HuH-7 (cell line): ENCODE results near the gene TNNC1.

Experiments
- DNase-seq: peaks from one replicate; pipeline ENCODE4 v3.0.0; 2011; ENCODE audit warnings: low spot score

Gene TNNC1

DNA sequence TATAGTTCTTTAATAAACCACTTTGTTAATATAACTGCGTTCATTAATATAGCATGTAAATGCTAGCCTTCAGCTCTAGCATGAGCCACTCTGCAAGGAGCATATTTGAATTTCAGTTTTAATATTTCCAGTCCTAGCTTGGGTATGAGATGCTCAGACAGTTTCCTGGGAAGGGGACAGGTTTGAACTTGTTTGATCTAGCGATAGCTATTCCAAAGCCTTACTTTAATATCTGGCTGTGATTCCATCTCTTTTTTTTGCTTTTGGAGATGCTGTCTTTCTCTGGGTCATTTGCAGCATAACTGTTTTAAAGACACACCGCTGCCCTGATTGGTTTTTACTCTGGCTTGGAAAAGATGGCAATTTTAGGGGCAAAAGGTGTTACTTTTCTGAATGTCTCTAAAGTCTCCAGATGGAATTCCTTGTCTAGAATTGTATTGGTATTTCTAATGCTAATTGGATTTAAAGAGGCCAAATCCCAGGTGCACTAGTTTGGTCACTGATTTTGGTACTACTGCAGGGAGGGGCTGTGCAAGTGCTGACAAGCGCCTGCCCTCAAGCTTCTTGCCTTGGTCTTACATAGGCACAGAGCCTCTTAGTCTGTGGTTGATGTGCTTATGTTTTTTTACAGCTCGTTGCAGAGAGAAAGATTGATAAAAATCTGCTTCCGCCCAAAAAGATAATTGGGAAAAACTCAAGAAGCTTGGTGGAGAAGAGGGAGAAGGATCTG is 4.4 kb upstream of the TNNC1 start:
- no peak for DNase-seq

- no peak for DNase-seq
Observed at GRCh38 chr3:52456800-52457183, 3.0 kb upstream of the TNNC1 start.

- no peak for DNase-seq
Observed at GRCh38 chr3:52456169-52456799, 2.4 kb upstream of the TNNC1 start.

GRCh38 chr3:52455283-52456168 is 1.7 kb upstream of the TNNC1 start, which contains the start of gene NISCH:
Gene NISCH (plus strand): TSS chr3:52455604. CDS start chr3:52455642, 38 bp downstream.
- DNase-seq = peak; percentile 64

DNA sequence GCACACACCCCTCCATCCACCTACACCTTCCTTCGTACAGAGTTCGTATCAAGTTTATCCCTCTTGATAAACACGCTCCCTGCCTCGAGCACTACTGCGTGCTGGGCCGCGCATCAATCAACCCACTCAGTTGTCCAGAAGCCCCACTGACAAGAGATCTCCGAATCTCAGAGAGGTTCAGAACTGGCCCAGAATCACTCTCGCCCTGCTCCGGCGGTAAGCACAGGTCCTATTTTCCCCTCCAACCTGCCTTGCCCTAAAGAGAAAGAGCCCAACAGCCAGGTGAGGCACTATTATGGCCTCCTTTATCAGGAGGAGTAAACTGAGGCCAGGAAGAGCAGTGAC is 1.1 kb upstream of the TNNC1 start:
- no peak for DNase-seq

DNA sequence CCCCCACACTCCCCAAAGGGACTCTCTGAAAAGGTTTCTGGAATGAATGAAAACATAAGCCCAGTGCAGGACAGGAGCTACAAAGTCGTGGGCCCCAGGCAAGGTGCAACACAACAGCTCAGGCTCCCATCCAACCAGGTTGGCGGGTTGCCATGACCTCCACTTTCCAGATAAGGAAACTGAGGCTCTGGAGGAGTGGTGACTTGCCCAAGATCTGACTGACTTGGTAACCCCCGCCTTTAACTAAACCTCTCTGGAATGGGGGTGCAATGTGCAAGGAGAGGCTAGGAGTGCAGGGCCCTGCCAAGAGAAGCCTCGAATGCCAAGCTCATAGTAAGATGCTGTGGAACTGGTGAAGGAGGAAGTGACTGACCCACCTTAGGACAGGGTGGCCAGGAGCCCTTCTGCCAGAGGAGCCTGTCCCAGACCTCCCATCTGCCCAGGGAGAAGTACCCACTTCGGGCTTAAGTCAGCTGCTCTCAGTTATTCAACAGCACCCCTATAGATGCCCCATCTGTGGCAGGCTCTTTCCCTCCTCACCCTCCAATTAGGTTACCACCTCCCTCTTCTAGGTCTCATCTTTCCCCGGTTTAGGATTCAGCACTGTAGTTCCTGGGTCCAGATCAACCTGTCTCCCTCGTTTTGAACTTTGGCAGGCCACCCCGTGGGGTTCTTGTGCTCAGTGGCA is 553 bp upstream of the TNNC1 start:
- no peak for DNase-seq

- DNase-seq = no peak
Observed at GRCh38 chr3:52452570-52453221, 1.1 kb downstream of the TNNC1 start.

DNA sequence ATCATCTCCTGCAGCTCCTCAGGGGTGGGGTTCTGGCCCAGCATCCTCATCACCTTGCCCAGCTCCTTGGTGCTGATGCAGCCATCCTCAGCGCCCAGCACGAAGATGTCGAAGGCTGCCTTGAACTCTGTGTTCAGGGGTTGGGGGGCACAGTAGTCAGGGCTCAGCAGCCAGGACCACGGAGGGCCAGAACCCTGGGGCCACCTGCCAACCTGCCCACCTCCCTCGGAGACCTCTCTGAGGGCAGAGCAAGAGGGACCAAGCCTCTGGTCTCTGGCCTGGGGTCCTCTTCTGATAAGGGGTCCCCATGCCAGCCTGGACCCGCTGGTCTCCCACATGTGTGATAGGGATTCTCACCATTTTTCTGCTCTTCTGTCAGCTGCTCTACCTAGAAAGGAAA is 1.7 kb downstream of the TNNC1 start:
- DNase-seq = no peak

DNA sequence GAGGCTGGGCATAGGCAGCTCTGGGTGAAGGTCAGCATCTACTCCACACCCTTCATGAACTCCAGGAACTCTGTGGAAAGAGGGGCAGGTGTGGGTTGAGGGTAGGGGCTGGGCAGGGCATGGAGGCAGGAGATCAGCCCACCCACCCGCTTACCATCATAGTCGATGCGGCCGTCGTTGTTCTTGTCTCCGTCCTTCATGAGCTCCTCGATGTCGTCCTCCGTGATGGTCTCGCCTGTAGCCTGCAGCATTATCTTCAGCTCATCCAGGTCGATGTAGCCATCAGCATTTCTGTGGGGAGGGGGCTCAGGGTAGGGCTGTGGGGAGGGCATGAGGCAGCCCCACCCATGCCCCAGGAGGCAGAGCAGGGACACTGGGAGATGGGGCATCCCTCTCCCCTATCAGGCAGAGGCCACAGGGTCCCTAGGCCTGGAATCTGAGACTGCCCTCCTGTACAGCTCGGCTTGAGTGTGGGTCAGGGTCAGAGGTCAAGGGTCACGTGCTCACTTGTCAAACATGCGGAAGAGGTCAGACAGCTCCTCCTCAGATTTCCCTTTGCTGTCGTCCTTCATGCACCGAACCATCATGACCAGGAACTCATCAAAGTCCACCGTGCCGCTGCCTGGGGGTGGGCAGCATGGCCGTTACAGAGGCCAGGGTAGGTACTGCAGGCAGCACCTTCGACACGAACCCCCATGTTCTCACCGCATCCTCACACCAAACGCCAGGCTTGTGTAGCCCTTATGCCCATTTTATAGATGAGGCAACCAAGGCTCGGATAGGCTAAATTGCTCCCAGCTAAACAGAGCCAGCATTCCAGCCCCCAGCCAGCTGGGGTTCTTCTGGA is 2.4 kb downstream of the TNNC1 start:
- DNase-seq = no peak

DNA sequence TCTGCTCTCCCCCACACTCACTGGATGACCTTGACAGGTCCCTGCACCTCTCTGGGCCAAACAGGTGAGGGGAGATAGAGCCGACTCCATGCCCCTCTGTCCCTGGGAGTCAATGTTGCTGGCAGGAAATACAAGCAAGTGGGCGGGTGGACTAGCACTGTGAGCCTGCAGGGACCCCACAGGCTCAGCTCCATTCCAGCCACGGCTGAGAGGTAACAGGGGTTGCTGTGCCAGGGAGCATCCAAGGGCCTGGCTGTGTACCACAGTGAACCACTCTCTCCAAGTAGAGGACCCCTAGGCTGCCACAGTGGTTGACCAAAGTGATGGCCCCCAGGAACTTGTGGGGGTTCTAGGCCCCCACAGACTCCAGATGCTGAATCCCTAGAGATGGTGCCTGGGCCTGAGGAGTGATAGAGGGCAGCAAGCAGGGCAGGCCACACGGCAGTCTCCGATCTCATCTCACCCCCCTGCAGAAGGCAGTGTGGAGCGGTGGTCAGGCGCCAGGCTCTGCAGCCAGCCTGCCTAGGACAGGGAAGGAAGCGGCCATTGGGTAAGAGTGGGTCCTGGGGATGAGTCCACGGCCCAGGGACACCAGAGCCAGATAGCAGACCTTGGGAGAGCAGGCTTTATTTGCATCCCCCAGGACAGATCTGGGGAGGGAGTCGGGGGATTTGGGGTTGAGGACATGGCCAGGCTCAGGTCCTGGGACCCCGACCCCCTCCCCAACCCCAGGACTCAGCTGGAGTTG is 3.2 kb downstream of the TNNC1 start:
- no peak for DNase-seq

DNA sequence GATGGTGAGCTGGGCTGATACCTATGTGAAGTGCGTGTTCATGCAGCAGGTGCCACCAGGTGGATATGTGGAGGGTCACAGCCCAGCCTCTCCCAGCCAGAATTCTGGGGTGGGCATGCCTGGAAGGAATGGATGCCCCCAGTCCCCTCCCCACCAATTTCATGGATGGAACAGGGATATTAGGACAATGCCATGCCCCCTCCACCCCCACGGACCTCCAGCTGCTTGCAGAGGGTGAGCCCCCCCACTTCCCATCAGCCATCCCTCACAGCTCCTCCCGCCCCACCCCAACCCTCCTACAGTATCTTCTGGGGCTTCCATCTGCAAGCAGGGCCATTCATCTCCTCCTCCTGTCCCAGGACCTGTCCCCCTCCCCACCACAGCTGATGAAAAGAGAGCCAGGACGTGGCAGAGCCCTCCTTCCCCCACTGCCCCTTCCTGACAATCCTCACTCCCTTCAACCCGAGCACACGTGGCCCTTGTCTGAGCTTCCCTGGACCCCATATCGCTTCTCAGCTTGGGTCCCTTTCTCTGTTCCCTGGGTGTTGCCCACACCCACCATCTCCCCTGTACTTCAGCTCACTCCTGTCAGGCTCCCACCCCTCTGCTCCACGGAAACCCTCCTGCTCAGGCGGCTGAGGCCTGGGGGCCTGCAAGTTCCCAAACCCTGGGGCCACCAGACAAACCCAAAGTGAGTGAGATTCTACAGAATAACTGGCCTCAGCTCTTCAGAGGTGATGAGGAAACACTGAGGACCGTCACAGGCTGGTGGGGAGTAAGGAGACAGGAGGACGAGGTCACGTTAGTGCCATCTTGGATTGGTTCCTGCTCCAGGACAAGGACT is 6.1 kb downstream of the TNNC1 start:
- DNase-seq = no peak

- peak; percentile 54 for DNase-seq
Observed at GRCh38 chr3:52446631-52447511, 7.0 kb downstream of the TNNC1 start.

GRCh38 chr3:52446042-52446441 is 7.8 kb downstream of the TNNC1 start:
- no peak for DNase-seq

- DNase-seq = peak; percentile 72
Observed at GRCh38 chr3:52444860-52445793, 8.7 kb downstream of the TNNC1 start, which contains the start of gene SEMA3G. Gene SEMA3G (minus strand): TSS chr3:52445103. CDS start chr3:52445027, 76 bp downstream.

- DNase-seq = no peak
Observed at GRCh38 chr3:52443791-52444687, 9.8 kb downstream of the TNNC1 start.

- no peak for DNase-seq
Observed at GRCh38 chr3:52443268-52443610, 10.6 kb downstream of the TNNC1 start.
